Measurements from ENCODE around the gene ADAMTSL3. TPM values are rescaled to one million over a fixed set of nuclear protein-coding genes. Genes with fewer than 3 reads are reported as not detected.
A peak's percentile ranks its signal among the peaks of the same experiment; 100 is the strongest.

ADAMTSL3 gene
- total and polyA plus RNA-seq, 2 donors (not counting 1 experiment from before 2014, with no cell fraction given) = 0.14 to 0.17 TPM

GRCh38 chr15:83767741-83768140, 113.8 kb downstream of the ADAMTSL3 start:
- H3K4me2 ChIP-seq (ENCODE audit: extremely low read depth, insufficient read depth, low read length) = no peak overlapping the region
- DNase-seq (ENCODE audit: low read depth in 2 of 2) = peak; percentile 47 to 84
- no peak overlapping the region for H3K27ac ChIP-seq (ENCODE audit: insufficient read depth, low read length)
- no peaks in the 10 kb centered on the region for H3K9me3 ChIP-seq (ENCODE audit: control insufficient read depth, insufficient read depth, low read depth, low read length)
- TF ChIP-seq CTCF (conservative IDR thresholded peaks at IDR 0.05 in 1 of 2, IDR thresholded peaks at IDR 0.05 in 1 of 2; ENCODE audit: low read depth in 1 of 2, low read length in 2 of 2) = no peak
- H4K20me1 ChIP-seq (ENCODE audit: control insufficient read depth, extremely low read depth, insufficient read depth, low read length) = no peaks in the 10 kb centered on the region
- H3K9ac ChIP-seq (ENCODE audit: insufficient read depth, low read length) = no peak overlapping the region
- H2AFZ ChIP-seq (ENCODE audit: low read length) = no peak overlapping the region
- H3K36me3 ChIP-seq (ENCODE audit: control insufficient read depth, insufficient read depth, low read length) = no peaks in the 10 kb centered on the region
- no peaks in the 10 kb centered on the region for H3K4me1 ChIP-seq (ENCODE audit: control insufficient read depth, extremely low read depth, insufficient read depth, low read length)
- H3K4me3 ChIP-seq (replicated peaks in 1 of 4; ENCODE audit: control extremely low read depth in 1 of 4, insufficient read depth in 1 of 4, low read depth in 3 of 4, low read length in 4 of 4) = no peak overlapping the region
- H3K79me2 ChIP-seq (ENCODE audit: control insufficient read depth, insufficient read depth, low read length) = no peaks in the 10 kb centered on the region
- H3K27me3 ChIP-seq (ENCODE audit: control insufficient read depth, insufficient read depth, low read length) = no peaks in the 10 kb centered on the region

DNA sequence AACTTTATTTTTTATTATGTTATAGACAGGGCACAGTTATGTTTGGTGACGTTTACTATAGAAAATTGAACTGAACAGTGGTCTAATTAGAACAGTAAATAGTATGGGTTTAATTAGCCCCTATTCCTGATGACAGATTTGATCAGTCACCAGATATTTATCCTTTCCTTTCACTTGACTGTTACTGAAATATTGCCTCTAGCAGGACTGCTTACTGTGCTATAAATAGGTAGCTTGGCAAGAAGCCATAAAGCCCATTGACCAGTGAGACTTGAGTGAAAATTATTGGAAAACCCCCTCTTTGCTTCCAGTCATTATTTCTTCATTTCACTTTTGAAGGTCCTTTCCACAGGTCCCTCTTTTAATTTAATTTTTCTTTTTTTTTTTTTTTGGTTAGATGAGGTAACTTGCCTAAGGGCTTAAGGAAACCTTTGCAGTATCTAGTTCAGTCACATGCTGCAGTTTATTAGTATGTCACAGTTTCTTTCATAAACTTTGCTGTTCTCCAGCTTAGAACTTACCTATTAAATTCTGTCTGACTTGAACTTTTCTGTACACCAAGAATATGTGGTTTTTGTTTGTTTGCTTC, 115.6 kb downstream of the ADAMTSL3 start:
- no peaks in the 10 kb centered on the region for H3K79me2 ChIP-seq (ENCODE audit: control insufficient read depth, insufficient read depth, low read length)
- DNase-seq (ENCODE audit: low read depth in 2 of 2) = no peak
- no peak overlapping the region for H3K9ac ChIP-seq (ENCODE audit: insufficient read depth, low read length)
- no peak overlapping the region for H3K27ac ChIP-seq (ENCODE audit: insufficient read depth, low read length)
- TF ChIP-seq CTCF (conservative IDR thresholded peaks at IDR 0.05 in 1 of 2, IDR thresholded peaks at IDR 0.05 in 1 of 2; ENCODE audit: low read depth in 1 of 2, low read length in 2 of 2) (no peak), EZH2 (IDR thresholded peaks at IDR 0.05; ENCODE audit: low read length, missing control alignments) (no peak)
- H4K20me1 ChIP-seq (ENCODE audit: control insufficient read depth, extremely low read depth, insufficient read depth, low read length) = no peaks in the 10 kb centered on the region
- H3K9me3 ChIP-seq (ENCODE audit: control insufficient read depth, insufficient read depth, low read depth, low read length) = no peaks in the 10 kb centered on the region
- H3K4me2 ChIP-seq (ENCODE audit: extremely low read depth, insufficient read depth, low read length) = no peak overlapping the region
- no peaks in the 10 kb centered on the region for H3K4me1 ChIP-seq (ENCODE audit: control insufficient read depth, extremely low read depth, insufficient read depth, low read length)
- H3K36me3 ChIP-seq (ENCODE audit: control insufficient read depth, insufficient read depth, low read length) = no peaks in the 10 kb centered on the region
- no peak overlapping the region for H3K4me3 ChIP-seq (replicated peaks in 1 of 4; ENCODE audit: control extremely low read depth in 1 of 4, insufficient read depth in 1 of 4, low read depth in 3 of 4, low read length in 4 of 4)
- H3K27me3 ChIP-seq (ENCODE audit: control insufficient read depth, insufficient read depth, low read length) = no peaks in the 10 kb centered on the region
- H2AFZ ChIP-seq (ENCODE audit: low read length) = no peak overlapping the region

- TF ChIP-seq EZH2 (IDR thresholded peaks at IDR 0.05; ENCODE audit: low read length, missing control alignments) (no peak), CTCF (conservative IDR thresholded peaks at IDR 0.05 in 1 of 2, IDR thresholded peaks at IDR 0.05 in 1 of 2; ENCODE audit: low read depth in 1 of 2, low read length in 2 of 2) (peak in 1 of 2 donors; percentile 11)
- Histone ChIP-seq H2AFZ (ENCODE audit: low read length) (no peak overlapping the region), H3K27ac (ENCODE audit: insufficient read depth, low read length) (no peak overlapping the region), H3K4me1 (ENCODE audit: control insufficient read depth, extremely low read depth, insufficient read depth, low read length) (no peaks in the 10 kb centered on the region), H4K20me1 (ENCODE audit: control insufficient read depth, extremely low read depth, insufficient read depth, low read length) (no peaks in the 10 kb centered on the region), H3K79me2 (ENCODE audit: control insufficient read depth, insufficient read depth, low read length) (no peaks in the 10 kb centered on the region), H3K4me3 (replicated peaks in 1 of 4; ENCODE audit: control extremely low read depth in 1 of 4, insufficient read depth in 1 of 4, low read depth in 3 of 4, low read length in 4 of 4) (no peak overlapping the region), H3K27me3 (ENCODE audit: control insufficient read depth, insufficient read depth, low read length) (no peaks in the 10 kb centered on the region), H3K36me3 (ENCODE audit: control insufficient read depth, insufficient read depth, low read length) (no peaks in the 10 kb centered on the region), H3K9me3 (ENCODE audit: control insufficient read depth, insufficient read depth, low read depth, low read length) (no peaks in the 10 kb centered on the region), H3K9ac (ENCODE audit: insufficient read depth, low read length) (no peak overlapping the region), H3K4me2 (ENCODE audit: extremely low read depth, insufficient read depth, low read length) (no peak overlapping the region)
- DNase-seq (ENCODE audit: low read depth in 2 of 2) = peak in 1 of 2 donors; percentile 12
Observed at GRCh38 chr15:83775738-83776137, 121.8 kb downstream of the ADAMTSL3 start.
